HCT116 (cell line): ENCODE data around the gene FERD3L. TPM values are rescaled to one million over a fixed set of nuclear protein-coding genes. Genes with fewer than 3 reads are reported as not detected.

Experiments
- ATAC-seq: fragments of 200-7000 bp; cut with Tn5 transposase; 2 replicates; pipeline ENCODE4 v1.9.1; 2020; ENCODE audit warnings: mild to moderate bottlenecking, moderate library complexity
- BruUV-seq: library from RNA; stranded (reverse); fragments of 400-500 nt; replicated peaks from 2 replicates; lab custom pipeline; 2021; lab: Mats Ljungman, UMichigan
- CTCF ChIA-PET: fragments of 300-600 bp; sonication (Branson Sonifier 250); formaldehyde crosslinking; loops from one replicate; lab custom pipeline; 2021; ENCODE audit warnings: antibody characterized with exemption; lab: Charles Lee
- POLR2A ChIA-PET: fragments of 300-600, 350-600 bp; sonication (Branson Sonifier 250); formaldehyde crosslinking; loops from one replicate; lab custom pipeline; 2021; ENCODE audit warnings: antibody characterized with exemption; lab: Charles Lee
- RAD21 ChIA-PET, 2 experiments: fragments of 300-600 bp; sonication (Branson Sonifier 250); formaldehyde crosslinking; loops; one replicate each; lab custom pipeline; 2023; ENCODE audit warnings: low total read pairs in 2 of 2; ENCODE audit not compliant: uncharacterized antibody in 2 of 2, unreplicated experiment in 2 of 2, low non-redundant PET in 1 of 2; lab: Charles Lee
- DNase-seq: peaks from one replicate; pipeline ENCODE4 v3.0.0-alpha.2; 2010; ENCODE audit warnings: low read depth, low spot score
- H2AFZ ChIP-seq: fragments of 200-600 bp; shearing (Covaris generic), sonication (generic); 2 replicates; pipeline ENCODE4 v1.6.1; 2017; ENCODE audit warnings: low read depth, mixed run types, mixed read lengths, antibody characterized with exemption, low read length; ENCODE audit not compliant: poor library complexity, severe bottlenecking
- H3K27ac ChIP-seq: 2 replicates; pipeline ENCODE4 v1.5.1; 2012; ENCODE audit warnings: low read depth, low read length
- H3K27me3 ChIP-seq: fragments of 200-600 bp; sonication (generic); 2 replicates; pipeline ENCODE4 v1.6.1; 2016; ENCODE audit warnings: mixed run types, low read length, mixed read lengths; ENCODE audit not compliant: insufficient read depth
- H3K36me3 ChIP-seq, 2 experiments: fragments of 200-500 bp in 1 of 2; fragments of 200-600 bp in 1 of 2; sonication (Bioruptor generic) in 1 of 2; sonication (generic) in 1 of 2; 2 replicates each; pipeline versions ENCODE4 v1.5.1 to v1.6.1; 2014 to 2016; ENCODE audit warnings: low read length in 2 of 2, inconsistent platforms in 1 of 2, mixed read lengths in 1 of 2, mixed run types in 1 of 2; ENCODE audit not compliant: insufficient read depth in 2 of 2, control insufficient read depth in 1 of 2
- H3K4me1 ChIP-seq, 2 experiments: fragments of 200-600 bp in 1 of 2; sonication (generic) in 1 of 2; 2 replicates each; pipeline versions ENCODE4 v1.5.1 to v1.6.1; 2012 to 2017; ENCODE audit warnings: low read length in 2 of 2, inconsistent platforms in 1 of 2, mild to moderate bottlenecking in 1 of 2, mixed read lengths in 1 of 2, mixed run types in 1 of 2, moderate library complexity in 1 of 2; ENCODE audit not compliant: insufficient read depth in 2 of 2, control insufficient read depth in 1 of 2
- H3K4me2 ChIP-seq: fragments of 200-600 bp; sonication (generic); 2 replicates; pipeline ENCODE4 v1.6.1; 2017; ENCODE audit warnings: mixed run types, low read length, mixed read lengths
- H3K4me3 ChIP-seq, 2 experiments: fragments of 200-600 bp in 1 of 2; sonication (generic) in 1 of 2; replicated peaks in 1 of 2; 2 replicates each; pipeline ENCODE4 v1.5.1; 2011 to 2016; ENCODE audit warnings: low read length in 2 of 2, control low read depth in 1 of 2, low read depth in 1 of 2, mild to moderate bottlenecking in 1 of 2, mixed read lengths in 1 of 2, mixed run types in 1 of 2
- H3K79me2 ChIP-seq: fragments of 200-600 bp; sonication (generic); 2 replicates; pipeline ENCODE4 v1.6.1; 2017; ENCODE audit warnings: mild to moderate bottlenecking, mixed run types, low read length, moderate library complexity, mixed read lengths; ENCODE audit not compliant: insufficient read depth
- H3K9ac ChIP-seq: fragments of 200-600 bp; sonication (generic); 2 replicates; pipeline ENCODE4 v1.6.1; 2016; ENCODE audit warnings: low read length, mixed read lengths
- H3K9me2 ChIP-seq: fragments of 200-600 bp; sonication (generic), shearing (Covaris generic); 2 replicates; pipeline ENCODE4 v1.6.1; 2017; ENCODE audit warnings: mixed run types, mild to moderate bottlenecking, moderate library complexity; ENCODE audit not compliant: insufficient read depth
- H3K9me3 ChIP-seq, 2 experiments: fragments of 200-500 bp in 1 of 2; fragments of 200-600 bp in 1 of 2; sonication (Bioruptor generic) in 1 of 2; sonication (generic) in 1 of 2; 2 replicates each; pipeline ENCODE4 v1.6.1; 2014 to 2017; ENCODE audit warnings: low read length in 2 of 2, mixed read lengths in 2 of 2, inconsistent platforms in 1 of 2, low read depth in 1 of 2, mild to moderate bottlenecking in 1 of 2, mixed run types in 1 of 2, moderate library complexity in 1 of 2; ENCODE audit not compliant: control insufficient read depth in 1 of 2, insufficient read depth in 1 of 2
- H4K20me1 ChIP-seq: fragments of 200-600 bp; sonication (generic), shearing (Covaris generic); 2 replicates; pipeline ENCODE4 v1.6.1; 2017; ENCODE audit warnings: mixed run types, mild to moderate bottlenecking, moderate library complexity; ENCODE audit not compliant: insufficient read depth
- CBX3 ChIP-seq: IDR thresholded peaks from 2 replicates; pipeline ENCODE4 v1.6.1; 2012; ENCODE audit warnings: low read depth
- ELF1 ChIP-seq: IDR thresholded peaks from 2 replicates; pipeline ENCODE4 v1.6.1; 2012; ENCODE audit warnings: low read depth, borderline replicate concordance
- JUND ChIP-seq: IDR thresholded peaks from 2 replicates; pipeline ENCODE4 v1.6.1; 2012
- POLR2A ChIP-seq: IDR thresholded peaks from 2 replicates; pipeline ENCODE4 v1.7.0; 2011; ENCODE audit warnings: borderline replicate concordance; ENCODE audit not compliant: insufficient read depth, insufficient read length; ENCODE audit errors: extremely low read depth
- RAD21 ChIP-seq: IDR thresholded peaks from 2 replicates; pipeline ENCODE4 v1.6.1; 2012; ENCODE audit warnings: low read depth, mild to moderate bottlenecking
- ZFX ChIP-seq: fragments of 450-650 bp; IDR thresholded peaks from 2 replicates; pipeline ENCODE4 v1.6.1; 2017
- intact Hi-C: fragments of 100-400 bp; cut with micrococcal nuclease; formaldehyde crosslinking; loops from 2 replicates; pipeline ENCODE4 v1.10.0; 2022
- total RNA-seq: library from RNA; stranded (reverse); gene quantifications from one replicate; pipeline ENCODE4 v1.2.1, GENCODE V29; 2021; ENCODE audit not compliant: unreplicated experiment
- TF ChIP-seq, protein P1 (sequence below), 3 experiments: fragments of 200-600 bp in 1 of 3; sonication (generic) in 1 of 3; IDR thresholded peaks in 2 of 3; conservative IDR thresholded peaks in 1 of 3; 2 replicates each; pipeline ENCODE4 v1.5.1; 2012 to 2017; ENCODE audit warnings: low read depth in 2 of 3, low read length in 2 of 3, antibody characterized with exemption in 1 of 3, borderline replicate concordance in 1 of 3, control low read depth in 1 of 3, mild to moderate bottlenecking in 1 of 3, mixed read lengths in 1 of 3, mixed run types in 1 of 3, moderate library complexity in 1 of 3; ENCODE audit not compliant: insufficient read depth in 1 of 3

Gene FERD3L
- total RNA-seq, 1 experiment from 2014 or later: not detected

DNA sequence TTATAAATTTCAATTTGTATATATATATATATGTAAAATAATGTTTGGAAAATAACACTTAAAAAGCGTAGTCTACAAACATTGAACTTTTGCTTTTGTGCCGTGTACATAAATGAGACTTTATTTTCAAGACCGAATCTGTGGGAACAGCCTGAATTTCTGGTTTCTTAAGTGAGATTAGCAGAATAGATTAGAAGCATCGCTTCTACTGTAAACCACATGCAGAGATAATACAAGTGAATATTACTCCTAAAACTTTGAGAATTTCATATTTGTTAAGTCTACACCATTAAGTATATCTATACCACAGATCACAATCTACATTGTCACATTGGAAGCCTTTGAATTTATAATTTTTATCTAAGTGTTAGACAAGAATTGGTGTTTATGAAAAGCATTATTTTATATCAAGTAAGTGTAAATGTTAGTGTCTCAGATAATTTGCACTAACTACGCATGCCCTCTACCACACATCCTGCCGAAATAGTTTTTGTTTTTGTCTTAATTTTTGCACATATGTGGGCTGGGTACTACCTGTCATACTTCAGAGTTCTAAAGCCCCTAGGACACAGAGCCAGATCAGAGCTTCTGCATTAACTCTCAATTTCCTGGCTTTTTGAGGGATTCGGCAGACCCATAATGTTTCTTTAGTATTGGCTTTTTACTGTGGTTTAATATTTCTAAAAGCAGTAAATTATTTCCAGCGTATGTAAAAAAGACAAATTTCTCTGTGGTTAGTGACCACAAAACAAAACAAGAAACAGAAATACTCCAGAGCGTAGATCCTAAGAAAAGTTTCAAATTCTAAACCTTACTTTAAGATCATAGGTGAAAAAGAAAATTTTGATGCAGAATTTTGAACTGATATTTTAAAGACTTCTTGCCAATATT, 47.8 kb downstream of the FERD3L start:
- DNase-seq: no peak
- Histone ChIP-seq H2AFZ (peak overlapping the region; percentile 7), H3K79me2 (no peaks in the 10 kb centered on the region), H3K9me2 (no peaks in the 10 kb centered on the region), H3K36me3 (no peaks in the 10 kb centered on the region), H3K4me3 (no peak overlapping the region), H3K9me3 (no peaks in the 10 kb centered on the region), H3K4me2 (no peak overlapping the region), H4K20me1 (no peaks in the 10 kb centered on the region), H3K27ac (no peak overlapping the region), H3K4me1 (peaks cover 6 to 21% of the 10 kb centered on the region in 2 experiments; a peak in 3 of 4 replicates), H3K9ac (no peak overlapping the region), H3K27me3 (no peaks in the 10 kb centered on the region)
- BruUV-seq: no TSS peak
- TF ChIP-seq, protein P1, sequence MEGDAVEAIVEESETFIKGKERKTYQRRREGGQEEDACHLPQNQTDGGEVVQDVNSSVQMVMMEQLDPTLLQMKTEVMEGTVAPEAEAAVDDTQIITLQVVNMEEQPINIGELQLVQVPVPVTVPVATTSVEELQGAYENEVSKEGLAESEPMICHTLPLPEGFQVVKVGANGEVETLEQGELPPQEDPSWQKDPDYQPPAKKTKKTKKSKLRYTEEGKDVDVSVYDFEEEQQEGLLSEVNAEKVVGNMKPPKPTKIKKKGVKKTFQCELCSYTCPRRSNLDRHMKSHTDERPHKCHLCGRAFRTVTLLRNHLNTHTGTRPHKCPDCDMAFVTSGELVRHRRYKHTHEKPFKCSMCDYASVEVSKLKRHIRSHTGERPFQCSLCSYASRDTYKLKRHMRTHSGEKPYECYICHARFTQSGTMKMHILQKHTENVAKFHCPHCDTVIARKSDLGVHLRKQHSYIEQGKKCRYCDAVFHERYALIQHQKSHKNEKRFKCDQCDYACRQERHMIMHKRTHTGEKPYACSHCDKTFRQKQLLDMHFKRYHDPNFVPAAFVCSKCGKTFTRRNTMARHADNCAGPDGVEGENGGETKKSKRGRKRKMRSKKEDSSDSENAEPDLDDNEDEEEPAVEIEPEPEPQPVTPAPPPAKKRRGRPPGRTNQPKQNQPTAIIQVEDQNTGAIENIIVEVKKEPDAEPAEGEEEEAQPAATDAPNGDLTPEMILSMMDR (IDR thresholded peaks at IDR 0.05 in 2 of 3, conservative IDR thresholded peaks at IDR 0.05 in 1 of 3; ENCODE audit: borderline replicate concordance in 1 of 3, insufficient read depth in 1 of 3, low read depth in 2 of 3, low read length in 2 of 3): no peak
- TF ChIP-seq CBX3 (no peak), POLR2A (no peak), JUND (no peak), RAD21 (no peak), ZFX (no peak), ELF1 (no peak)
- ChIA-PET POLR2A (no interaction called here), RAD21 (no interaction called here), CTCF (interaction anchor here (1.3 kb wide), 1 partner anchor 25 kb away, joined by 3 read pairs; no protein-coding TSS in a partner anchor)
- no peak for ATAC-seq
- intact Hi-C loops: no loop called here
